GM18858 (cell line): ENCODE measurements around the gene ZNF385B.
"Not testable (repeated sequence)": the region's sequence is repeated elsewhere in the genome, so short reads cannot be mapped to it uniquely, and the experiment has no call there.

Source experiments
- ATAC-seq: cut with Tn5 transposase; IDR thresholded peaks from one replicate; pipeline ENCODE4 v1.9.1; 2021; ENCODE audit not compliant: unreplicated experiment

Gene ZNF385B

DNA sequence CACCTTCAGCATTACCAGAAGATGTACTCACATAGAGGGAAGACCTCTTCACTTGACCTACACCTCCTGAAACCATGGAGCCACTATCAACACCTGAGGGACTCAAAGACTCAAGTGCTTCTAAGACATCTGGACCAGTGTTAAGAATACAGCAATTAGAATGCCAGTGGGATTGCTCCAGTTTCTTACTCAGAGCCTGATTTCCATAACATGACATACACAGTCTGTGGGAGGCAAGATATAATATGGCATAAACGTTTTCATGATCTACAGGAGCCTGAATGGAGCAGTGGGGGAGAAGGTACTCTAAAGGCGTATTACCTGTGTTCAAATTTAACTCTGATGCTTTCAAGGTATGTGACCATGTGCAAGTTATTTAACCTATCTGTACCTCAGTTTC, 57.2 kb downstream of the ZNF385B start:
- ATAC-seq, result no peak

DNA sequence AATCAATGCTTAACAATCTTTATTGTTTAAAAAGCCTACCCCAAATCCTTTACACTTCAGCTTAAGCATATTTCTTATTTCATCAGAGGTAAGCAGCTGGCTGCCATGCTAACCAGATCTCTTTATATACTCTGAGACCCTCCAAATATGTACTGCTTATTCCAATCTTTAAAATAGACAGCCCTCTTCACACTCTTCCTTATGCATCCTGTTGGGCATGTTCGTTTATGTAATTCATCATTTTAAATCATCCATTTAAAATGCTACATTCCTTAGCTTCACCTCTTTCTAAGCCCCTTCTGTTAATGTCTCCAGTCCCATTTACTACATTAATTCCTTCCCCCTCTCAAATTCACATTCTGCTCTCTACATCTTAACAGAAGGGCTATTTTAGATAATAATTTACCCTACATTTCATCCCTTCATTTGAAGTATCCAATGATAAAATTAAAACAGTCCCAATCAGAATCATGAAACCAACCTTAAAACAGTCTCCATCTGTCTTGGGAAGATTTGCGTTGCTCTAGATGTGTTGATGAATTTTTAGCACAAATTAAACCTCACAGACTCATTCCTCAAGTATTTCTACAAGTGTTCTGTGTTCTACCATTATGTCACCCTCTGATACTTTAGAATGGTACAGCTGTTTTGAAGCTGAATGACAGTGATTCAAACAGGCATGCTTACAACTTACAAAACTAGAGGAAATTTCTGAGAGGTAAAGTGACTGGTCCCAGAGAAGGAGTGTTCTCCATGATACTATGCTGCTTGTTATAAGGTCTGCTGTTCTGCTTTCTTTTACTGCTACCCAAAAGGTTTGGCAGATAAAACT, 59.1 kb downstream of the ZNF385B start:
- ATAC-seq, result no peak

DNA sequence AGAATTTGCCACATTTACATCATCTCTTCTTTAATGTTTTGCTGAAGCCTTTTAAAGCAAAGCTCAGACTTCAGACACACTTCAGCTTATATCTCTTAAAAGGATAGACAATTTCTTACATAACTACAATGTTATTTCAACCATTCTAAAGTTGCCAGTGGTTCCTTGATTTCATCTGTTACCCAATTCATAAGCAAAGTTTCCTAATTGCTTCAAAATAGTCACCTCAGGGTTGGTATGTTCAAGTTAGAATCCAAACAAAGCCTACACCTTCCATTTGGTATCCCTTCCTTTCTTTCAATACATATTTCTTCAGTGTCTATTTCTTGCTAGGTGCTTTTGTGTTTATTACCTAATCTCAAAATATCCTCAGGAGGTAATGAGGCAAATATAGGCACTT, 60.6 kb downstream of the ZNF385B start:
- ATAC-seq, result no peak

- no peak for ATAC-seq
Observed at GRCh38 chr2:179796213-179797007, 65.0 kb downstream of the ZNF385B start.

GRCh38 chr2:179793902-179794301, 67.5 kb downstream of the ZNF385B start:
- no peak for ATAC-seq

DNA sequence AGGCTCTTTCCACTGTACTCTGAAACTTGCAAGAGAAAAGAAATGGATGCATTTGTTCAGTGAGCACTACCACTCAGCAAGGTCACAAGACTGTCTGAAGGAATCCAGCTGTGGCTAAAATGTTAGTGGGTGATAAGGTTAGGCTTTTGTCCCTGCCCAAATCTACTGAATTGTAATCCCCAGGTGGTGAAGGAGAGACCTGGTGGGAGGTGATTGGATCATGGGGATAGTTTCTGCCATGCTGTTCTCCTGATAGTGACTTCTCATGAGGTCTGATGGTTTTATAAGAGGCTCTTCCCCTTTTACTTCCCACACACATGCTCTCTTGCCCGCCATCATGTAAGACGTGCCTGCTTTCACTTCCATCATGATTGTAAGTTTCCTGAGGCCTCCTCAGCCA, 68.2 kb downstream of the ZNF385B start:
- ATAC-seq, result no peak

- no peak for ATAC-seq
Observed at GRCh38 chr2:179790235-179791217, 70.9 kb downstream of the ZNF385B start.

DNA sequence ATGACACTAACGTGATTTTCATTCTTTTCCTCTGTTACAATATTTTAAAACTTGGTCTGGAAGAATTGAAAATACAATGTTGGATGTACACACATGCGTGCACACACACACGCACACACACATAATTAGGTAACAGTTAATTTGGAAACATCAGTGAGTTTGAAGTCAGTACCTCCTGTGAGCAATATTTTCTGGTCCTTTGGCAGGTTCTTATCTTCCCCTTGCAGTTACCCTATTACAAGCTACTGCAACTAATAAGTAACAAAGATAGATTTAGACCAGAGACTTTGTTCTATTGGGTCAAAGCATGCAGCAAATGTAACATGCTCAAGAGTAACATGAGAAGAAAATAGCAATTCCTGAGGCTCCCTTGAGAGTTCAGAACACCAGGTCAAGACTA, 73.3 kb downstream of the ZNF385B start:
- no peak for ATAC-seq

- ATAC-seq, result no peak
Observed at GRCh38 chr2:179787601-179788000, 73.8 kb downstream of the ZNF385B start.

- ATAC-seq, result no peak
Observed at GRCh38 chr2:179785902-179786301, 75.5 kb downstream of the ZNF385B start.

- not testable (repeated sequence) for ATAC-seq
Observed at GRCh38 chr2:179782346-179782745, 79.1 kb downstream of the ZNF385B start.

GRCh38 chr2:179773986-179774385, 87.4 kb downstream of the ZNF385B start:
- no peak for ATAC-seq

DNA sequence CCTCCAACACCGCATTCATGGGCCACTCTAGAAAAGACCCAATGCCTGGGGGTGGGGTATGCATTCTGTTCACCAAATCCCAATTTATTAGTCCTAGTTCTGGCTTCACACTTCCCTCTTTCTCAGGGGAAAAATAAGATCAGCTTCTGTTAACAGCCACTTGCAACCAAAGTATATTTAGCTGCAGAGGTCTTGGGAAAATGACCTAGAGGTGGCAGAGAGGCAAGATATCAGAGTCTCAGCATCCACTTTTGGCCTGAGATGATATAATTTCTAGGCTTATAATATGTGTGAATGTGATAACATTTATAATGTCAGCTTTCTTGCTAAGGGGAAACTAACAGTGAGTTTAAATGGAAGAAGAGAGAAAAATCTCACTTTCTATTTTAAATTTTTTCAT, 89.1 kb downstream of the ZNF385B start:
- no peak for ATAC-seq

DNA sequence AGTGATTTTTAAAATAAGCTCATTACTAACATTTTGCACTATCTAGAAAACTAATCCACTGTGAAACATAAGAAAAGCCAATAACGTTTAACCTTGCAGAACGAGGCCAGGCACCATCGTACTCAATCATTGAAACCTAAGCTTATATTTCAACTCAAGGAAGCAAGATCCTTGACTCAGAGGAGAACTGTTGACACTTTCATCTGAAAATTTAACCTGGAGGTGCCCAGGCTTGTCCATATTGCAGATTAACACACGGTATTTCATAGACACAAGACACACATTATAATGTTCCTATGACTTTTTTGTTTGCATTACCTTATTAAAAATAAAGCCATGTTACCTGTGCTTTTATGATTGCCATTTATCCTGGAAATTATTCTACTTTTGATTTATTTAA, 89.6 kb downstream of the ZNF385B start:
- ATAC-seq, result no peak

- no peak for ATAC-seq
Observed at GRCh38 chr2:179770029-179770428, 91.4 kb downstream of the ZNF385B start.

DNA sequence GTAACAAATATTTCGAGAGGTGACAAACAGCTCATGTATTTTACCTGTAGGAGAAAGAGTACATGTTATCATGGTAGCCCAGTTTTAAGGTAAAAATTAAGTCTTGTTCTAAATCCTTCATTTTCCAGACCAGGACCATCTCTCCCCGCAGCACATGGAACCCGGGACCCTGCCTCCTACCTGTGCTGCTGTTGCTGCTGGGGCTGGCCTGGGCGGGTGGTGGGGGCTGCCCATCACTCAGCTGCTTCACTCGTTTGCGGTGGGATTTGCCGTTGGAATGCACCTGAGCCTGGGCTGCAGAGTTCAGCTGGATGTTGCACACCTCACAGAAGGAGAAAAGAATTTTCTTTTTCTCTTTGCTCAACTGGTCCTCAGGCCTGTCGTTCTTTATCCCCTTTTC, 92.1 kb downstream of the ZNF385B start:
- ATAC-seq, result no peak

- ATAC-seq, result no peak
Observed at GRCh38 chr2:179768765-179769164, 92.6 kb downstream of the ZNF385B start.

GRCh38 chr2:179765666-179766065, 95.7 kb downstream of the ZNF385B start:
- ATAC-seq, result no peak

- ATAC-seq, result peak; percentile 79
Observed at GRCh38 chr2:179764710-179765109, 96.7 kb downstream of the ZNF385B start.

GRCh38 chr2:179758636-179759035, 102.8 kb downstream of the ZNF385B start:
- no peak for ATAC-seq
